GM10847 (cell line): Measurements from ENCODE around the gene HSD17B3.

Experiments used
- POLR2A ChIP-seq: IDR thresholded peaks from 2 replicates; pipeline ENCODE4 v1.6.1; 2011; ENCODE audit not compliant: insufficient read length; ENCODE audit errors: extremely low read depth

The HSD17B3 gene

GRCh38 chr9:96192710-96193109, 109.3 kb downstream of the HSD17B3 start:
- TF ChIP-seq POLR2A, result no peak

- TF ChIP-seq POLR2A, result no peak
Measured at GRCh38 chr9:96189995-96190394, 112.0 kb downstream of the HSD17B3 start.

- TF ChIP-seq POLR2A, result no peak
Measured at GRCh38 chr9:96188571-96188970, 113.4 kb downstream of the HSD17B3 start.

GRCh38 chr9:96187151-96187555, 114.8 kb downstream of the HSD17B3 start:
- TF ChIP-seq POLR2A, result no peak

GRCh38 chr9:96186591-96187011, 115.4 kb downstream of the HSD17B3 start:
- TF ChIP-seq POLR2A, result no peak

- TF ChIP-seq POLR2A, result no peak
Measured at GRCh38 chr9:96185518-96186156, 116.3 kb downstream of the HSD17B3 start.
